Liver (tissue), 9 donors: ENCODE data around the gene CDCA5. TPM values are rescaled to one million over a fixed set of nuclear protein-coding genes. Genes with fewer than 3 reads are reported as not detected.

Source experiments
- DNase-seq: peaks from one replicate; pipeline ENCODE4 v3.0.0-alpha.2; 2017; ENCODE audit warnings: low spot score
- H3K27ac ChIP-seq, 2 donors: one replicate each; pipeline ENCODE4 v1.7.0; 2013; ENCODE audit warnings: inconsistent platforms in 2 of 2, low read length in 2 of 2, control low read depth in 1 of 2, low read depth in 1 of 2, mild to moderate bottlenecking in 1 of 2
- H3K27me3 ChIP-seq, 4 donors: one replicate each; pipeline versions ENCODE4 v1.6.1 to v1.7.0; 2013; ENCODE audit warnings: low read length in 3 of 4, inconsistent platforms in 1 of 4, mild to moderate bottlenecking in 1 of 4, moderate library complexity in 1 of 4; ENCODE audit not compliant: control insufficient read depth in 4 of 4, insufficient read depth in 4 of 4
- H3K36me3 ChIP-seq, 4 donors: one replicate each; pipeline versions ENCODE4 v1.6.1 to v1.7.0; 2013; ENCODE audit warnings: low read length in 3 of 4, mild to moderate bottlenecking in 3 of 4, low read depth in 1 of 4, moderate library complexity in 1 of 4; ENCODE audit not compliant: control insufficient read depth in 4 of 4, insufficient read depth in 3 of 4
- H3K4me1 ChIP-seq, 4 donors: one replicate each; pipeline versions ENCODE4 v1.6.1 to v1.7.0; 2013; ENCODE audit warnings: low read length in 3 of 4, mild to moderate bottlenecking in 3 of 4, moderate library complexity in 1 of 4; ENCODE audit not compliant: control insufficient read depth in 4 of 4, insufficient read depth in 4 of 4
- H3K4me3 ChIP-seq, 3 donors: one replicate each; pipeline versions ENCODE4 v1.6.1 to v1.7.0; 2013; ENCODE audit warnings: low read length in 3 of 3, control low read depth in 1 of 3, low read depth in 1 of 3, mild to moderate bottlenecking in 1 of 3
- H3K9ac ChIP-seq, 2 donors: one replicate each; pipeline ENCODE4 v1.7.0; 2013; ENCODE audit warnings: low read length in 2 of 2, mild to moderate bottlenecking in 2 of 2, moderate library complexity in 2 of 2, control low read depth in 1 of 2, low read depth in 1 of 2
- H3K9me3 ChIP-seq, 4 donors: one replicate each; pipeline versions ENCODE4 v1.6.1 to v1.7.0; 2013; ENCODE audit warnings: low read length in 3 of 4; ENCODE audit not compliant: control insufficient read depth in 4 of 4
- ATF3 ChIP-seq: IDR thresholded peaks from 2 replicates; pipeline ENCODE4 v1.6.1; 2016; ENCODE audit warnings: antibody characterized with exemption
- CTCF ChIP-seq: fragments of 150-350 bp; IDR thresholded peaks from 2 replicates; pipeline ENCODE4 v1.5.1; 2017; ENCODE audit warnings: improper control_type of control experiment, low read depth, low read length; ENCODE audit not compliant: missing input control
- EGR1 ChIP-seq, 2 donors: IDR thresholded peaks; 2 replicates each; pipeline ENCODE4 v1.6.1; 2016 to 2018; ENCODE audit warnings: antibody characterized with exemption in 2 of 2, low read depth in 2 of 2
- FOXA1 ChIP-seq: IDR thresholded peaks from 2 replicates; pipeline ENCODE4 v1.6.1; 2016; ENCODE audit warnings: antibody characterized with exemption
- FOXA2 ChIP-seq: IDR thresholded peaks from 2 replicates; pipeline ENCODE4 v1.6.1; 2016; ENCODE audit warnings: antibody characterized with exemption
- GABPA ChIP-seq, 2 donors: IDR thresholded peaks in 1 of 2; conservative IDR thresholded peaks in 1 of 2; 2 replicates each; pipeline ENCODE4 v1.6.1; 2016; ENCODE audit warnings: antibody characterized with exemption in 2 of 2, mild to moderate bottlenecking in 1 of 2, moderate library complexity in 1 of 2
- HNF4A ChIP-seq, 2 donors: conservative IDR thresholded peaks; 2 replicates each; pipeline ENCODE4 v1.6.1; 2016; ENCODE audit warnings: antibody characterized with exemption in 2 of 2, mild to moderate bottlenecking in 2 of 2
- HNF4G ChIP-seq: IDR thresholded peaks from 2 replicates; pipeline ENCODE4 v1.6.1; 2016; ENCODE audit warnings: antibody characterized with exemption
- JUND ChIP-seq, 2 donors: IDR thresholded peaks; 2 replicates each; pipeline ENCODE4 v1.6.1; 2016; ENCODE audit warnings: antibody characterized with exemption in 2 of 2
- MAX ChIP-seq: IDR thresholded peaks from 2 replicates; pipeline ENCODE4 v1.6.1; 2016; ENCODE audit warnings: antibody characterized with exemption
- NR2F2 ChIP-seq: IDR thresholded peaks from 2 replicates; pipeline ENCODE4 v1.6.1; 2016; ENCODE audit warnings: antibody characterized with exemption
- RAD21 ChIP-seq, 2 donors: IDR thresholded peaks; 2 replicates each; pipeline ENCODE4 v1.6.1; 2016; ENCODE audit warnings: antibody characterized with exemption in 2 of 2, mild to moderate bottlenecking in 2 of 2
- REST ChIP-seq: IDR thresholded peaks from 2 replicates; pipeline ENCODE4 v1.6.1; 2016; ENCODE audit warnings: antibody characterized with exemption, mild to moderate bottlenecking
- RXRA ChIP-seq, 2 donors: IDR thresholded peaks; 2 replicates each; pipeline ENCODE4 v1.6.1; 2017 to 2018; ENCODE audit warnings: antibody characterized with exemption in 2 of 2, mild to moderate bottlenecking in 1 of 2
- SP1 ChIP-seq: IDR thresholded peaks from 2 replicates; pipeline ENCODE4 v1.6.1; 2018; ENCODE audit warnings: antibody characterized with exemption, mild to moderate bottlenecking
- TAF1 ChIP-seq: conservative IDR thresholded peaks from 2 replicates; pipeline ENCODE4 v1.6.1; 2016; ENCODE audit warnings: antibody characterized with exemption, mild to moderate bottlenecking
- ZBTB33 ChIP-seq: IDR thresholded peaks from 2 replicates; pipeline ENCODE4 v1.6.1; 2016; ENCODE audit warnings: antibody characterized with exemption
- WGBS: extraction: QIAGEN DNeasy Blood & Tissue Kit; methylation state at CpG from one replicate; pipeline ENCODE4 v1.1.7; 2013; 5-methylcytosine and 5-hydroxymethylcytosine counted together
- polyA plus RNA-seq, 2 donors: library from polyadenylated mRNA; stranded (reverse) in 1 of 2; unstranded in 1 of 2; fragments of 200-250 nt in 1 of 2; fragments of >200 nt in 1 of 2; fragmentation: Nextera tagmentation in 1 of 2; extraction: Ambion mirVana in 1 of 2; gene quantifications; one replicate each; pipeline versions ENCODE4 v1.2.1 to v1.2.3, GENCODE V29; 2013 to 2015
- total RNA-seq, 2 donors: library from RNA; depleted of rRNA; stranded (reverse); fragments of >200 nt; gene quantifications; one replicate each; pipeline ENCODE4 v1.2.3, GENCODE V29; 2014
- donor health status: healthy.
- donor health status: healthy.
- donor health status: healthy.
- donor health status: healthy.
- donor health status: healthy.

CDCA5 gene
- total and polyA plus RNA-seq, 4 donors = 0.17 to 12.0 (median 1.7) TPM

GRCh38 chr11:65124480-65125196 lies 40.8 kb upstream of the CDCA5 start:
- Histone ChIP-seq H3K27ac (no peak overlapping the region), H3K4me1 (peaks cover 2 to 26% (median 23%) of the 10 kb centered on the region in 4 donors), H3K9me3 (no peaks in the 10 kb centered on the region), H3K36me3 (peaks cover 21 to 62% (median 45%) of the 10 kb centered on the region in 4 donors), H3K4me3 (no peak overlapping the region), H3K9ac (no peak overlapping the region), H3K27me3 (no peaks in the 10 kb centered on the region)
- 95% methylated on average over 5 of the region's 5 CpGs for WGBS
- no peak for TF ChIP-seq REST
- no peak for TF ChIP-seq JUND (IDR thresholded peaks at IDR 0.05)
- no peak for TF ChIP-seq CTCF
- no peak for TF ChIP-seq SP1
- TF ChIP-seq ATF3 = no peak
- no peak for TF ChIP-seq NR2F2
- TF ChIP-seq HNF4G = no peak
- DNase-seq = no peak

GRCh38 chr11:65121865-65122696 lies 38.2 kb upstream of the CDCA5 start, which contains the start of the genes FAU and MRPL49:
Gene FAU (minus strand): TSS chr11:65122134. CDS start chr11:65121813, 321 bp downstream.
Gene MRPL49 (plus strand): TSS chr11:65122321. CDS start chr11:65122347, 26 bp downstream.
- H3K4me3 ChIP-seq = peak within 1 kb of the TSS; percentile 68 to 99 (median 95)
- peaks cover 2 to 36% (median 24%) of the 10 kb centered on the region in 4 donors for H3K4me1 ChIP-seq
- peak; percentile 97 for DNase-seq
- H3K36me3 ChIP-seq = peaks cover 11 to 44% (median 27%) of the 10 kb centered on the region in 4 donors
- peak within 1 kb of the TSS; percentile 85 to 93 for H3K27ac ChIP-seq
- WGBS = under 1% methylated on average over 64 of the region's 64 CpGs
- no peaks in the 10 kb centered on the region for H3K9me3 ChIP-seq
- H3K9ac ChIP-seq = peak within 1 kb of the TSS; percentile 96
- no peaks in the 10 kb centered on the region for H3K27me3 ChIP-seq
- peak; percentile 20 for TF ChIP-seq NR2F2
- TF ChIP-seq REST = peak; percentile 82
- no peak for TF ChIP-seq HNF4G
- no peak for TF ChIP-seq ATF3
- peak; percentile 86 for TF ChIP-seq SP1
- TF ChIP-seq TAF1 = peak; percentile 79
- TF ChIP-seq GABPA (IDR thresholded peaks at IDR 0.05 in 1 of 2, conservative IDR thresholded peaks at IDR 0.05 in 1 of 2) = peak in 1 of 2 donors; percentile 90
- TF ChIP-seq EGR1 (IDR thresholded peaks at IDR 0.05; ENCODE audit: low read depth in 2 of 2) = peak in 1 of 2 donors; percentile 36
- TF ChIP-seq FOXA2 = peak; percentile 40
- peak; percentile 93 for TF ChIP-seq ZBTB33
- peak in 1 of 2 donors; percentile 45 for TF ChIP-seq RXRA (IDR thresholded peaks at IDR 0.05)
- TF ChIP-seq RAD21 (IDR thresholded peaks at IDR 0.05) = peak; percentile 54 to 68
- TF ChIP-seq FOXA1 = peak; percentile 66
- peak; percentile 84 for TF ChIP-seq MAX
- peak in 1 of 2 donors; percentile 25 for TF ChIP-seq HNF4A (conservative IDR thresholded peaks at IDR 0.05)
- TF ChIP-seq JUND (IDR thresholded peaks at IDR 0.05) = peak in 1 of 2 donors; percentile 20
